HG02623 (cell line): ENCODE measurements around the gene RGL2.

Experiments used
- ATAC-seq: cut with Tn5 transposase; IDR thresholded peaks from one replicate; pipeline ENCODE4 v1.9.1; 2021; ENCODE audit warnings: moderate library complexity; ENCODE audit not compliant: unreplicated experiment

Gene RGL2

DNA sequence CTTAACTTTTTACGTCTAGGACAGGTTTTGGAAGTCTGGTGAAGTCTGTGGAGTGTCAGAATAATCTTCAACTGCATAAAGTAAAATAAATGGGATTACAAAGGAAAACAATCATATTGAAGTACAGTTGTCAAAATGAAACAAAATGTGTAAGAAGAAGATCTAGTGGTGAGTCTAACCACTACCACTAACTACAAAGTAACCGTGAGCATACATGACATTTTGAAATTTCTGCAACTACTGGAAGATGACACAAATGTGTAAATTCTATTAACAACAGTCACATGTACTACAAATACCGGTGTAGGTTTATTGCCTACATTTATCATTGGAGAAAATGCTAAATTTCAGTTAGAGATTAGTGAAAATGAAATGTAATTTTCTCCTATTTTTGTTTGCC lies 56.8 kb downstream of the RGL2 start:
- no peak for ATAC-seq
